ENCODE measurements around the gene SLC2A8. TPM values are rescaled to one million over a fixed set of nuclear protein-coding genes. Genes with fewer than 3 reads are reported as not detected.

Gene SLC2A8
- total RNA-seq, 1 donor from 2014 or later, result 18.5 TPM

GRCh38 chr9:127360829-127361228, 36.1 kb upstream of the SLC2A8 start:
- Histone ChIP-seq H3K4me3 (no peak overlapping the region), H3K9me3 (no peaks in the 10 kb centered on the region), H3K27me3 (ENCODE audit: low read depth) (no peaks in the 10 kb centered on the region), H3K4me1 (no peaks in the 10 kb centered on the region), H3K36me3 (no peaks in the 10 kb centered on the region), H3K27ac (peak overlapping the region; percentile 20)
- no peak for TF ChIP-seq CTCF (IDR thresholded peaks at IDR 0.05)
- ATAC-seq (peak in 1 of 2 donors; percentile 12), DNase-seq (no peak)
- intact Hi-C loops (cut with DNase I), result no loop called here

- H3K27ac ChIP-seq, result no peak overlapping the region
- intact Hi-C loops (cut with DNase I), result no loop called here
These were observed 35.4 kb upstream of the SLC2A8 start for GRCh38 chr9:127361561-127361960.

GRCh38 chr9:127362829-127363228, 34.1 kb upstream of the SLC2A8 start:
- Histone ChIP-seq H3K4me3 (no peak overlapping the region), H3K36me3 (no peaks in the 10 kb centered on the region), H3K27me3 (ENCODE audit: low read depth) (no peaks in the 10 kb centered on the region), H3K9me3 (no peaks in the 10 kb centered on the region), H3K27ac (no peak overlapping the region), H3K4me1 (no peaks in the 10 kb centered on the region)
- DNase-seq (no peak), ATAC-seq (no peak)
- TF ChIP-seq CTCF (IDR thresholded peaks at IDR 0.05), result no peak
- intact Hi-C loops (cut with DNase I), result no loop called here

More at GRCh38 chr9:127361561-127361960, 35.4 kb upstream of the SLC2A8 start:
- DNase-seq, result no peak
- TF ChIP-seq CTCF (IDR thresholded peaks at IDR 0.05), result no peak
- Histone ChIP-seq H3K4me3 (no peak overlapping the region), H3K4me1 (no peaks in the 10 kb centered on the region), H3K36me3 (no peaks in the 10 kb centered on the region), H3K9me3 (no peaks in the 10 kb centered on the region), H3K27me3 (ENCODE audit: low read depth) (no peaks in the 10 kb centered on the region)
- ATAC-seq, result no peak

- DNase-seq (no peak), ATAC-seq (no peak)
- no peak overlapping the region for H3K4me3 ChIP-seq
- intact Hi-C loops (cut with DNase I), result no loop called here
- H3K36me3 ChIP-seq, result no peaks in the 10 kb centered on the region
- TF ChIP-seq CTCF (IDR thresholded peaks at IDR 0.05), result no peak
- no peaks in the 10 kb centered on the region for H3K4me1 ChIP-seq
- H3K9me3 ChIP-seq, result no peaks in the 10 kb centered on the region
- no peak overlapping the region for H3K27ac ChIP-seq
- H3K27me3 ChIP-seq (ENCODE audit: low read depth), result no peaks in the 10 kb centered on the region
These were observed 31.5 kb upstream of the SLC2A8 start for GRCh38 chr9:127365461-127365860.

- Histone ChIP-seq H3K27me3 (ENCODE audit: low read depth) (no peaks in the 10 kb centered on the region), H3K4me3 (no peak overlapping the region), H3K27ac (no peak overlapping the region), H3K9me3 (no peaks in the 10 kb centered on the region), H3K36me3 (no peaks in the 10 kb centered on the region), H3K4me1 (no peaks in the 10 kb centered on the region)
- intact Hi-C loops (cut with DNase I), result no loop called here
- DNase-seq (no peak), ATAC-seq (no peak)
- TF ChIP-seq CTCF (IDR thresholded peaks at IDR 0.05), result no peak
These were observed 30.4 kb upstream of the SLC2A8 start for GRCh38 chr9:127366594-127366993.

Data from lower lobe of right lung (tissue), 2 donors.